Pulmonary artery endothelial cell (primary cell): ENCODE measurements around the gene BABAM2. TPM values are rescaled to one million over a fixed set of nuclear protein-coding genes. Genes with fewer than 3 reads are reported as not detected.
A peak's percentile ranks its signal among the peaks of the same experiment; 100 is the strongest.

ENCODE experiments used
- DNase-seq: peaks from one replicate; pipeline ENCODE4 v3.0.0-alpha.2; 2011; ENCODE audit warnings: low read depth, low spot score
- total RNA-seq: library from RNA; depleted of rRNA; stranded (reverse); fragments of >200 nt; gene quantifications from 2 replicates; pipeline ENCODE4 v1.2.3, GENCODE V29; 2014

Gene BABAM2
- total RNA-seq, 1 donor from 2014 or later: 12.9 TPM

DNA sequence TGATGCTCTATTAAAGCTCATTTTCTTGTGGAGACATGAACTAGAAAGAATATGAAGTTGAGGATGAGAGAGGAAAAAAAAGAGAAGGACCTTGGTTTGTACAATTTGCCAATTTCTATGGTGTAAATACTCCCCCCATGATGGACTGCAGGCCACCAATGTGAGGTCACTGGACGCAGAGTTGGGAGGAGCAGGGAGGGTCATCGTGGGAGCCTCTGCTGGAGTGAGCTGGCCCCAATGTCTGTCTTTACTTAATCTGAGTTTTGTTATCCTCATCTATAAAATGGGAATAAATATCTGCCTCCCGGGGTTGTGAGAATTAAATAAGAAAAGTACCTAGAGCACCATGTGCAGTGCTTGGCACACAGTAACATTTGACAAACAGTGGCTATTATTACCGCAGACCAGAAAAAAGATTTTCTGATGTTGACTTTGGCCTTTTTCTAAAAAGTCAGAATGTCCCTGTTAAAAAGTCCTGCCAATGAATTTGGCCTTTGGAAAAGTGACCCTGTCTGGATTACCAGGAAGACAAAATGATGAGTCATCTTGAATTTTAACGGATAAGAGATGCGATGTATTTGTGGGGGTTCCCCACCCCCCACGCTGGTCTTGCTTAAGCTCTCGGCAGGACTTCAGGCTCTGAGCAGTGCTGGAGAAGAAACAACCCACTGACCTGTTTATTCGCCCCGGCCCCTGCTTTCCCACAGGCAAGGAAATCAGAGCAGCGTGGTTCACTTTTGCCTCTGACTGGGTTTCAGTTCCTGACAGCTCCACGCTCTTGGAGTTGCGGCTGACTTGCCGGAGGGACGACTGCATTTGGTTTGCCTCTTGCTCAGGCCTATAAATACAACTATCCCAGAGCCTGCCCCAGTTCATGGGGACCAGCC is 451.8 kb downstream of the BABAM2 start:
- no peak for DNase-seq

DNA sequence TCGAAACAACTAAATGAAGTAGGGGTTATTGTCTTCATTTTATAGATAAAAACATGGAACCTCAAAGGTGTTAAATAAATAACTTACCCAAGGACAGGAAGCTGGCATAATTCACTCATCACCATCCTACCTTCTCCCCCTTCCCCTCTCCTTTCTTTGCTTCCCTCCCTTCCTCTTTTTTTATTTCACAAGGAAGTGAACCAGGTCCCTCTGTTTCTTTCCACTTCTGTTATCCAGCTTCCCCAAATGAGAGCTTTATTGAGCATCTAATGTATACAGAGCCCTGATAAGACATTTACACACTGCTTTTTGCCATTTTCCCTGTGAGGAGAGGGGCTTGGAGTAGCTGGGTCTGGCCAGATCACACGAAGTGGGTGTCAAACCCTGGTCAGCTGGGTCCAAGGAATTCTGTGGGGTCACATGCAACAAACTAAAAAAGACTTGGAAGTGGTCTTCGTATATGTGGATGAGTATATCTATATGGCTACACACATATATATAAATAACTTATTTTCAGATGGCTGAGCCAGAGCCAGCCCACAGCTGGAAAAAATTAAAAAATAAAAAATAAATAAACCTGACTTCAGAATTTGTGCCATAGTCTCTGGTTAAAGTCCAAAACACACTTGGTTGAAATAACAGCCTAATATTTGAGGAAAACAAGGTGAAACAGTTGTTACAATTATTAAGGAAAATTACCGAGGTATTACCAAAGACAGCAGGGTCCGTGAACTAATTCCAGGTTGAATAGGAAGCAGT is 452.8 kb downstream of the BABAM2 start:
- DNase-seq: no peak

- no peak for DNase-seq
Measured at GRCh38 chr2:28343971-28344715, 453.6 kb downstream of the BABAM2 start.

- DNase-seq: no peak
Measured at GRCh38 chr2:28344756-28345373, 454.3 kb downstream of the BABAM2 start.

- no peak for DNase-seq
Measured at GRCh38 chr2:28345619-28346018, 455.1 kb downstream of the BABAM2 start.

GRCh38 chr2:28346587-28346986 is 456.1 kb downstream of the BABAM2 start:
- no peak for DNase-seq

GRCh38 chr2:28347193-28347592 is 456.7 kb downstream of the BABAM2 start:
- DNase-seq: no peak

DNA sequence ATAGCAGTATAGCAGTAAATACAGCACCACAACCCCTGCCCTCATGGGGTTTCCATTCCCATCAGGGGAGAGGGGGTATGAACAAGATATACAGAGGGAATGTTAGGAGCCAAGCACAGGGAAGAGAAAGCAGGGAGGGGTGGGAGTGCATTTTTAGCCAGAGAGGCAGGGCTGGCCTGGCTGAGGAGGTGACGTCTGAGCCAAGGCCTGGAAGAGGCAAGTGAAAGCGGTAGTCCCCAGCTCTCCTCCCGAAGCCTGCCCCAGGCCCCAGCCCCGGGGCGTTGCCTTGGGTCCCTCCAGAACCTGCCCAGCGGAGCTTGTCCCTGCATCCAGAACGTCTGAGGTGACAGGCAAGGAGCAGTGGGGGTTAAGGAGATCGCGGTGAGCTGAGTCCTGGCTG is 457.1 kb downstream of the BABAM2 start:
- no peak for DNase-seq

DNA sequence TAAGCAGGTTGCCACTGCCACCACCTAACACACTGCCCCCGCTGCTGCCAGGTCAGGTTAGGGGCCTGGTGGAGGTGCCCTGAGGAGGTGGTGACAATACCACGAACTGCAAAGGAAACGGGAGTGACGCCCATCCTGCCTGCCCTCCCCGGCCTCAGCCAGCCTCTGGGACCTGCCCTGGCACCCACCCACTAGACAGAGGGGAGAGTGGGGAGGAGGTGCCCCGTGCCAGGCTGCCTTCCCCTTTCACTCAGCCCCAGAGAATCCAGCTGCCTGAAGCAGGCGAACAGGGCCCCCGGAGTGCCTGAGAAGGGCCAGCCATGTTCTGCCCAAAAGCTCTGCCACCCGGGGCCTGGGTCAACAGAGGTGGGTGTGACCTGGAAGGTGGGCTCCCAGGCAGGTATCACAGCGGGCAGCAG is 457.6 kb downstream of the BABAM2 start:
- no peak for DNase-seq

GRCh38 chr2:28348921-28349320 is 458.4 kb downstream of the BABAM2 start:
- DNase-seq: no peak

- DNase-seq: no peak
Measured at GRCh38 chr2:28349546-28350165, 459.1 kb downstream of the BABAM2 start.

- no peak for DNase-seq
Measured at GRCh38 chr2:28350196-28350595, 459.7 kb downstream of the BABAM2 start.

DNA sequence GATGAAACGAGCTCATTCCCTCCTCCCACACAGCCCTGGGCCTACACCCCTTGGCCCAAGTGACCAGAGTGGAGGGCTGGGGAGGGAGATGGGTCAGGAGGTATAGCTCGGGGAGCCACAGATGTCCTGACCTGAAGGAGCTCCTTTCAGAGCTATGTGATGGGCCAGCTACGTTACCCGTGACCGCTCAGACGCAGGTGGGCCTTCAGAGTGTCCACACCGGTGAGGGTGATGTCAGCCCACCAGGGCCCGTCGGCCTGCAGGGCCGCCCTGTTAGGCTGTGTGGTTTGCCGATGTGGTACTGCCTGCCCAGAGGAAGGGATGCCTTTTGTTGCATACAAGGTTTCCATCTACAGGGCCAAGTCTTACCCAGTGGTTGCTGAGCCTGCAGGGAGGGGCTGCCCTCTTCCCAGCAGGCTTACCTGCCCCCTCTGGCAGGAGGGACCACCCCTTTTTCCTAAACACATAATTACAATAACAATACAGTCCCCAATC is 460.3 kb downstream of the BABAM2 start:
- DNase-seq: no peak

DNA sequence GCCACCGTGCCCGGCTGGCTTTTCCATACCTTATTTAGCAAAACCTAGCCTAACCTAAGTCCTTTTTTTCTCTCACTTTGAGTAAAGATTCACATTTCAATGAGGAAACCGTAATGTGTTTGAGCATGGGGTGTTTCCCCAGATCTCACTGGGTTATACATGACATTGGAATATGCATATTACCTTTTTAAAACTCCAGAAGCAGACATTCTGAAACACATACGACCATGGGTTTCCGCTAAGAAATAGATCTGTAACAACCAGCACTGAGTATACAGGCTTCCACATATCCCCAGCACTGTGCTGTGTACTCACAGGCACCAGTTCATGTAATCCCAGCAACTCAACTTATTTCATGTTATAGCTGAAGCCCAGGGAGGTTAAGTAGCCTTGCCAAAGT is 461.1 kb downstream of the BABAM2 start:
- no peak for DNase-seq

DNA sequence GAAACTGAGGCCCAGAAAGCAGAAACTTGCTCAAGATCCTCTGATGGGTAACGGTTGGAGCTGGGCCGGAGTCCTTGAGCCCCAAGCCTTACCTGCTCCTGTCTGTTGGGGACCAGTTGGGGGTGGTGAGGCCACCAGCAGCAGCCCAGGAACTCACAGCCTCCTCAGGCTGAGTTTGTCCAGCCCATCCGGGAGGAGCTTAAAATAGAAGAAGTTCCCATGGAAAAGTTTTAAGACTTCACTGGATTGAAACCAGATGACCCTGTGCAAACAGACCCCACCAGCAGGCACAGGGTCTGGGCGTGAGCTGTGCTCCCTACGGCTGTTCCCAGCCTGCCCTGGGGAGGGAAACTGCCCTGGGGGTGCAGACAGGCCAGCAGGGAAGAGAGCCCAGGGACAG is 461.6 kb downstream of the BABAM2 start:
- DNase-seq: no peak

DNA sequence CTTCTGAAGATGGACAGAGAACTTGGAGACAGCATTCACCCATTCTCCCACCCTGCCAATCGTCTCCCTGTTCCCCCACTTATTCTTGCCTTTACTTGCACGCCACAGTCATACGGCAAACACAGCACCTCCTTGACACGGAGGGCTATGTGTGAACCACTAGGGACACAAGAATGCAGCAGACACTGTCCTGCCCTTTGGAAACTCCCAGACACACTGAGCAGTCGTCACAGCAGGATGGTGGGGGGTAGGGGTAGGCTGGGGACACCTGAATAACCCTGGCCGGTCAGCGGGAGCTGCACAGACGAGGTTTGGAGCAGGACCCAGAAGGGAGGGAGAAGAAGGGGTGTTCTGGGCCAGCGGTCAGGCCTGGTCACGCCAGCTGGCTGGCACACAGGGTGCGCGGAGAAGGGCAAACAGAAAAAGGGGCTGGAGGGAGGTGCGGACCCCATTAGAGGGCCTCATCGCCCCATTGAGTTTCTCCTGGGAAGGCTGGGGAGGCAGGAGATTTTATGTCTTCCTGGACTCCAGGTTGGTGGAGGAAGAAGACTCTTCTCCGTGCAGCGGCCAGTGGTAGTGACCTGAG is 462.2 kb downstream of the BABAM2 start:
- DNase-seq: no peak

DNA sequence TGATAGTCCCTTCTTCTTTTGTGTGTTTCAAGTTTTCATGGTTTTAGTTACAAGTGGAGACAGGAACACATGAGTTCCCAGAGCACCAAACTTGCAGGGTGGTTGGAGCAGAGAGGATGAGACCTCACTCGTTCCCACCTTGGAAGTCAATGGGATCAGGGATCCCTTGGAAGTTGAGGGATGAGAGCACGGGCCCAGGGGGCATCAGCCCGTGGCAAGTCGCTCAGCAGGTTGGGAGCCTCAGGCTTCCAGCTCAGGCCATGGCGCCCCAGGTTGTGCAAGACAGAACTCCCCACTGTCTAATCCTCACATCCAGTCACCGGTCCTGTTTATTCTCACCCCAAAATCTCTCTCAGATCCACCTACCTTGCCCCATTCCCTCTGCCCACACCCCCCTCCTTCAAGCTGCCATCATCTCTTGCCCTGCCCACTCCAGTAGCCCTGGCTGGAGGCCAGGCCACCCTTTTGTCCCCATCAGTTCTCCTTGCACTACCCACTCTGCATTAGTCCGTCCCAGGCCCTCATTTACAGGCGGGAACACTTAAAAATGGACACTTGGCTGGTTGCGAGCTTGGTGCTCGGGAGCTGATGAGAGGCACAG is 464.5 kb downstream of the BABAM2 start:
- DNase-seq: no peak

DNA sequence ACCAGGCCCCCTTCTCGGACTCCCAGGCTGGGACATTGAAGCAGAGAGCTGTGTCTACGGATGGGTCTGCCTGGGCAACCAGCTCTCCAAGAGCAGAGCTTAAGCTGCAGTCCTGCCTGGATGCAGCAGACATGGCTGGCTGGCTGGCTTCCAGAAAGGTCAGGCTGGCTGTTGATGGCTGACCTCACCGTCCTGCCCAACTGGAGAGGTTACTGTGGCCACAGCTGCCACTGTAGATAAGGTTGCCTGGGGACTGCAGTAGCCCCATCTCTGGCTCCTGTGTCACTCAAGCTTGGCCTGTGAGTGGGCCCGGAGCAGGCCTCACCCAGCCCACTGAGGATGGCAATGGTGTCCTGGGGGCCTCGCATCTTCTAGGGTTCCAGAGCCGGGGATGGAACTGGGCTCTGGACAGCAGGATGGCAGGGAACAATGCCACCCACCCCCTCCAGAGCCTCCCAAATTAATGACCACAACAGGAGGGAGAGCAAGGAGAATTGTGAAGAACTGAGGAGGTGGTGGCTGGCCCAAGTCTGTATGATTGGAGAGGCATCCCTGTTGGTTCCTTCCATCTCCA is 465.1 kb downstream of the BABAM2 start:
- DNase-seq: peak; percentile 84

DNA sequence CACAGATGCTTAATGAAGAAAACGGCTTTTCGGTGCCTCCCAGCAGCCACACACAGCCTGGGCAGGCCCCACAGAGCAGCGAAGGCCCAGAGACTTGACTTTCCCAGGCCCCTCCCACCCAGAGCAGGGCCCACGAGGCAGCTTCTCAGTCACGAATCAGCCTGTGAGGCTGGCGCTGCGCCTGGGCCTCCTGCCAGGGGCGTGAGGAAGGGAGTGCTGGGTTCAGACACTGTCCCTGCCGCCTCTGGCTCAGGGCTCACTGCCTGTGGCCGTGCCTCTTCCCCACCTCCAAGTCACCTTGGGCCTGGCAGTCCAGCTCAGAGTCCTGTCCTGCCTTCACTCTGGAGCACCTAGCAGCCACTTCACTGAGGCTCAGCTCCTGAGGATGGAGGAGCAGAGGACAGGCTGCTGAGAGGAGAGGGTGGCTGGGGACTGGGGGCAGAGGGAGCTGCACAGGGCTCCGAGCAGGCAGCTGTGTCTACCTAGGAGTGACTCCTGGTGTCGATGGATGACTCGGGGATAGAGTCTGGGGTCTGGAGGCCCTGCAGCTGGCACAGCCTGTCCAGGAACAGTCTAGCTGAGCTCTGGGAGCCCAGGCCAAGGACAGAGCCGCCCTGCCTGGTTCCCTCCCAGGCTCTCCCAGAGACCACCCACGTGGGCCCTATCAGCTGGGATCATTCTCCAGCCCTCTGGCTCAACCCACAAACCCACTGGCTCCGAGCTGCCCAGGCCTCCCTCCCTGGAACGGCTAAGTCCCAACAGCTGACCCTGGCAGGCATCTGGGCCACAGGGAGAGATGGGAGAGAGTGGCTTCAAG is 465.8 kb downstream of the BABAM2 start:
- DNase-seq: peak; percentile 68
